ENCODE measurements around the gene USP16.

GRCh38 chr21:29005696-29006095 is 18.8 kb upstream of the USP16 start:
- no peak for TF ChIP-seq POU2F2 (IDR thresholded peaks at IDR 0.05; ENCODE audit: low read depth, low read length)
- no peak for TF ChIP-seq TAF1 (IDR thresholded peaks at IDR 0.05; ENCODE audit: low read depth, low read length)
- TF ChIP-seq POLR2AphosphoS5 (IDR thresholded peaks at IDR 0.05; ENCODE audit: low read depth, low read length), result no peak
- no peak for TF ChIP-seq POLR2A (IDR thresholded peaks at IDR 0.05; ENCODE audit: low read depth, low read length)
- no peak for TF ChIP-seq SPI1 (IDR thresholded peaks at IDR 0.05; ENCODE audit: low read depth, low read length)

Measured in GM12891 (cell line).